H4 (cell line): Measurements from ENCODE around the gene CTDSPL2. TPM values are rescaled to one million over a fixed set of nuclear protein-coding genes. Genes with fewer than 3 reads are reported as not detected.

Source experiments
- total RNA-seq: library from RNA; depleted of rRNA; stranded (reverse); fragments of >200 nt; shearing (Covaris generic); gene quantifications from 2 replicates; pipeline ENCODE4 v1.2.3, GENCODE V29; 2014; rRNA removed

CTDSPL2 gene
- total RNA-seq, 1 experiment from 2014 or later = 75.7 TPM

Other genes with a start within 250 kb of the CTDSPL2 start
- 0.64 and 1.1 TPM in 2 replicates for gene FRMD5, start 232.4 kb upstream of the CTDSPL2 start, total RNA-seq
- gene GOLM2, start 138.9 kb upstream of the CTDSPL2 start, total RNA-seq = 61.0 and 72.1 TPM in 2 replicates
- 39.1 and 40.0 TPM in 2 replicates for gene EIF3J, start 109.5 kb downstream of the CTDSPL2 start, total RNA-seq
- 21.6 and 30.1 TPM in 2 replicates for gene SPG11, start 236.0 kb downstream of the CTDSPL2 start, total RNA-seq